CD4-positive, alpha-beta memory T cell (primary cell): Measurements from ENCODE around the gene NCKAP5. TPM values are rescaled to one million over a fixed set of nuclear protein-coding genes. Genes with fewer than 3 reads are reported as not detected.

Source experiments
- CTCF ChIA-PET: fragments of 350-600 bp; sonication (Branson Sonifier 250); formaldehyde crosslinking; loops from one replicate; lab custom pipeline; 2021; ENCODE audit warnings: inconsistent platforms; ENCODE audit not compliant: partially characterized antibody; lab: Charles Lee
- POLR2A ChIA-PET: fragments of 350-600 bp; sonication (Branson Sonifier 250); formaldehyde crosslinking; loops from one replicate; lab custom pipeline; 2021; ENCODE audit not compliant: partially characterized antibody; lab: Charles Lee
- DNase-seq, 5 donors: peaks; one replicate each; pipeline versions ENCODE4 v3.0.0 to v3.0.0-alpha.2; 2020 to 2022; ENCODE audit warnings: mixed read lengths in 1 of 5
- H3K27ac ChIP-seq: one replicate; pipeline ENCODE4 v1.7.0; 2013; ENCODE audit warnings: low read depth, low read length
- H3K27me3 ChIP-seq: 2 replicates; pipeline ENCODE4 v1.7.0; 2013; ENCODE audit warnings: mild to moderate bottlenecking, low read length, moderate library complexity; ENCODE audit not compliant: insufficient read depth
- H3K36me3 ChIP-seq: 2 replicates; pipeline ENCODE4 v1.7.0; 2013; ENCODE audit warnings: mild to moderate bottlenecking, low read length, moderate library complexity; ENCODE audit not compliant: insufficient read depth
- H3K4me1 ChIP-seq: 2 replicates; pipeline ENCODE4 v1.7.0; 2013; ENCODE audit warnings: mild to moderate bottlenecking, low read length, moderate library complexity; ENCODE audit not compliant: insufficient read depth
- H3K4me3 ChIP-seq, 2 donors: one replicate each; pipeline ENCODE4 v1.7.0; 2013; ENCODE audit warnings: low read length in 2 of 2, mild to moderate bottlenecking in 1 of 2
- H3K9me3 ChIP-seq, 2 donors: one replicate each; pipeline ENCODE4 v1.7.0; 2013; ENCODE audit warnings: low read length in 2 of 2, control low read depth in 1 of 2; ENCODE audit not compliant: control insufficient read depth in 1 of 2
- H3K27ac Mint-ChIP-seq, 7 donors: one replicate each; pipeline ENCODE4 v1.8.0; 2020 to 2021; ENCODE audit warnings: mixed read lengths in 7 of 7, mild to moderate bottlenecking in 6 of 7, inconsistent platforms in 3 of 7, moderate library complexity in 3 of 7
- H3K27me3 Mint-ChIP-seq, 2 donors: one replicate each; pipeline ENCODE4 v1.8.0; 2020 to 2021; ENCODE audit warnings: mixed read lengths in 2 of 2
- H3K36me3 Mint-ChIP-seq, 2 donors: one replicate each; pipeline ENCODE4 v1.8.0; 2020 to 2021; ENCODE audit warnings: mixed read lengths in 2 of 2, inconsistent platforms in 1 of 2, mild to moderate bottlenecking in 1 of 2
- H3K4me1 Mint-ChIP-seq, 4 donors: one replicate each; pipeline ENCODE4 v1.8.0; 2020 to 2021; ENCODE audit warnings: mixed read lengths in 4 of 4, mild to moderate bottlenecking in 1 of 4
- H3K4me3 Mint-ChIP-seq, 8 donors: one replicate each; pipeline ENCODE4 v1.8.0; 2020 to 2021; ENCODE audit warnings: mixed read lengths in 8 of 8, mild to moderate bottlenecking in 7 of 8, moderate library complexity in 6 of 8, inconsistent platforms in 3 of 8
- H3K9me3 Mint-ChIP-seq, 8 donors: one replicate each; pipeline ENCODE4 v1.8.0; 2020 to 2021; ENCODE audit warnings: mixed read lengths in 8 of 8, mild to moderate bottlenecking in 5 of 8, inconsistent platforms in 3 of 8, moderate library complexity in 1 of 8
- intact Hi-C: fragments of 100-400 bp; cut with micrococcal nuclease; formaldehyde crosslinking; loops from one replicate; pipeline ENCODE4 v1.15.1; 2023
- polyA plus RNA-seq, 2 donors: library from polyadenylated mRNA; unstranded; fragments of 300-500 nt; fragmentation: Illumina TruSeq; gene quantifications; one replicate each; pipeline ENCODE4 v1.2.3, GENCODE V29; 2021
- total RNA-seq, 2 experiments: library from RNA; stranded (reverse); gene quantifications; one replicate each; pipeline ENCODE4 v1.2.3, GENCODE V29; 2021

NCKAP5 gene
- total and polyA plus RNA-seq, 4 experiments from 2014 or later, result not detected

GRCh38 chr2:132876745-132877391, 691.4 kb downstream of the NCKAP5 start:
- Mint-ChIP-seq H3K27ac (no peak overlapping the region), H3K4me1 (no peaks in the 10 kb centered on the region), H3K36me3 (no peaks in the 10 kb centered on the region), H3K4me3 (no peak overlapping the region), H3K9me3 (peaks cover 0 to 5% (median under 1%) of the 10 kb centered on the region in 8 donors), H3K27me3 (no peaks in the 10 kb centered on the region)
- Histone ChIP-seq H3K27me3 (no peaks in the 10 kb centered on the region), H3K4me3 (no peak overlapping the region), H3K36me3 (no peaks in the 10 kb centered on the region), H3K9me3 (no peaks in the 10 kb centered on the region), H3K4me1 (no peaks in the 10 kb centered on the region), H3K27ac (no peak overlapping the region)
- no peak for DNase-seq
- intact Hi-C loops, result no loop called here
- ChIA-PET POLR2A (no interaction called here), CTCF (no interaction called here)

DNA sequence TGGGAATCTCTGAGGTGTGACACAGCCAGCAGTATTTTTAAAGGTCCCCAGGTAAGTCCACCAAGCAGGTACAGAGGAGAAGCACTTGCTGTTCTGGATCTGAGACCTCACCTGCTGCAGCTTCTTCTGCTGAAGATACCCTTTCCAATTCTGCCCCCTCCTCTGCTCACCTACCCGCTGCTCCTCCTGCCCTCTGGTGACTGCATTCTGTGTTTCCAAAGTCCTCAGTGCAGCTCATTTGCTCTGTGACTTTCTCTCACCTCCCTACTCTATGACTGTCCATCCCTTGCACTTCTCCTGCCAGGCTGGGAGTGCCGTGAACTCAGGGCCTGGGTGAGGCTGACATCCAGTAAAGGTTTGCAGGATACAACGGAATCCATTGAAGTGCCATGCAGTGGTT, 693.1 kb downstream of the NCKAP5 start:
- H3K27ac ChIP-seq, result no peak overlapping the region
- H3K27me3 Mint-ChIP-seq, result no peaks in the 10 kb centered on the region
- H3K4me3 ChIP-seq, result no peak overlapping the region
- H3K4me1 ChIP-seq, result no peaks in the 10 kb centered on the region
- no peak overlapping the region for H3K27ac Mint-ChIP-seq
- POLR2A ChIA-PET, result no interaction called here
- no peaks in the 10 kb centered on the region for H3K36me3 ChIP-seq
- intact Hi-C loops, result no loop called here
- no peaks in the 10 kb centered on the region for H3K9me3 ChIP-seq
- no peaks in the 10 kb centered on the region for H3K27me3 ChIP-seq
- no peak for DNase-seq
- no peaks in the 10 kb centered on the region for H3K36me3 Mint-ChIP-seq
- peaks cover 0 to 4% (median under 1%) of the 10 kb centered on the region in 8 donors for H3K9me3 Mint-ChIP-seq
- no peak overlapping the region for H3K4me3 Mint-ChIP-seq
- H3K4me1 Mint-ChIP-seq, result no peaks in the 10 kb centered on the region
- CTCF ChIA-PET, result no interaction called here

- H3K36me3 Mint-ChIP-seq, result no peaks in the 10 kb centered on the region
- H3K4me1 ChIP-seq, result no peaks in the 10 kb centered on the region
- peaks cover 0 to 7% (median under 1%) of the 10 kb centered on the region in 8 donors for H3K9me3 Mint-ChIP-seq
- intact Hi-C loops, result no loop called here
- no peaks in the 10 kb centered on the region for H3K27me3 Mint-ChIP-seq
- H3K4me3 Mint-ChIP-seq, result no peak overlapping the region
- H3K9me3 ChIP-seq, result no peaks in the 10 kb centered on the region
- no peaks in the 10 kb centered on the region for H3K36me3 ChIP-seq
- no peak overlapping the region for H3K27ac Mint-ChIP-seq
- CTCF ChIA-PET, result no interaction called here
- no peaks in the 10 kb centered on the region for H3K27me3 ChIP-seq
- H3K4me1 Mint-ChIP-seq, result no peaks in the 10 kb centered on the region
- no peak overlapping the region for H3K4me3 ChIP-seq
- DNase-seq, result no peak
- POLR2A ChIA-PET, result no interaction called here
- no peak overlapping the region for H3K27ac ChIP-seq
Observed at GRCh38 chr2:132873738-132874137, 694.5 kb downstream of the NCKAP5 start.

GRCh38 chr2:132871831-132872230, 696.4 kb downstream of the NCKAP5 start:
- Histone ChIP-seq H3K27ac (no peak overlapping the region), H3K27me3 (no peaks in the 10 kb centered on the region), H3K9me3 (no peaks in the 10 kb centered on the region), H3K36me3 (no peaks in the 10 kb centered on the region), H3K4me3 (no peak overlapping the region), H3K4me1 (no peaks in the 10 kb centered on the region)
- POLR2A ChIA-PET, result no interaction called here
- intact Hi-C loops, result no loop called here
- CTCF ChIA-PET, result no interaction called here
- Mint-ChIP-seq H3K27me3 (no peaks in the 10 kb centered on the region), H3K4me3 (no peak overlapping the region), H3K27ac (no peak overlapping the region), H3K36me3 (no peaks in the 10 kb centered on the region), H3K9me3 (peaks cover 0 to 4% (median 0%) of the 10 kb centered on the region in 8 donors), H3K4me1 (no peaks in the 10 kb centered on the region)
- DNase-seq, result no peak

- Histone ChIP-seq H3K9me3 (no peaks in the 10 kb centered on the region), H3K4me1 (no peaks in the 10 kb centered on the region), H3K27me3 (no peaks in the 10 kb centered on the region), H3K36me3 (no peaks in the 10 kb centered on the region), H3K27ac (no peak overlapping the region), H3K4me3 (no peak overlapping the region)
- ChIA-PET CTCF (no interaction called here), POLR2A (no interaction called here)
- H3K27me3 Mint-ChIP-seq, result no peaks in the 10 kb centered on the region
- intact Hi-C loops, result no loop called here
- H3K4me3 Mint-ChIP-seq, result no peak overlapping the region
- peaks cover 0 to 6% (median 3%) of the 10 kb centered on the region in 8 donors for H3K9me3 Mint-ChIP-seq
- H3K27ac Mint-ChIP-seq, result no peak overlapping the region
- DNase-seq, result no peak
- H3K4me1 Mint-ChIP-seq, result no peaks in the 10 kb centered on the region
- H3K36me3 Mint-ChIP-seq, result no peaks in the 10 kb centered on the region
Observed at GRCh38 chr2:132863961-132864360, 704.3 kb downstream of the NCKAP5 start.

DNA sequence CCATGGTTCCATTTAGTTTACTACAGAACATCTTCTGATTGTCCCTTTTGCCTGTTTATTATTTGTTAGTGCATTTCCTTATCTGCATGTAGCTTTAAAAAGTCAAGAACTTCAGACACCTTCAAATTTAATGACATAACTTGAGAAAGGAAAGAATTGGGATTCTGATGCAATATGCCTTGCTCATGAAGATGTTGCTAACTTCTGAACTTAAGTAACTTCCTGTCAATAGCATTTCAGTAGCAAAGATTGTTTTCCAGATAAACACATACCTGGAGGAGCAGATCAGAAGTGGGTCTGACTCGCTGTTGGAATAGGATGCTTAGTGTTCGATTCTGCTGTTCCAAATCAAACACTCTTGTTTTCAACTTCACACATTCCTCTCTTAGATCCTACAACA, 708.0 kb downstream of the NCKAP5 start:
- no peak overlapping the region for H3K27ac ChIP-seq
- no peak overlapping the region for H3K27ac Mint-ChIP-seq
- H3K9me3 Mint-ChIP-seq, result peaks cover 0 to 6% (median 3%) of the 10 kb centered on the region in 8 donors
- H3K4me1 Mint-ChIP-seq, result no peaks in the 10 kb centered on the region
- no peak for DNase-seq
- H3K4me3 ChIP-seq, result no peak overlapping the region
- CTCF ChIA-PET, result no interaction called here
- H3K36me3 ChIP-seq, result no peaks in the 10 kb centered on the region
- H3K9me3 ChIP-seq, result no peaks in the 10 kb centered on the region
- no peaks in the 10 kb centered on the region for H3K4me1 ChIP-seq
- POLR2A ChIA-PET, result no interaction called here
- H3K36me3 Mint-ChIP-seq, result no peaks in the 10 kb centered on the region
- intact Hi-C loops, result no loop called here
- H3K27me3 Mint-ChIP-seq, result no peaks in the 10 kb centered on the region
- H3K4me3 Mint-ChIP-seq, result no peak overlapping the region
- H3K27me3 ChIP-seq, result no peaks in the 10 kb centered on the region

DNA sequence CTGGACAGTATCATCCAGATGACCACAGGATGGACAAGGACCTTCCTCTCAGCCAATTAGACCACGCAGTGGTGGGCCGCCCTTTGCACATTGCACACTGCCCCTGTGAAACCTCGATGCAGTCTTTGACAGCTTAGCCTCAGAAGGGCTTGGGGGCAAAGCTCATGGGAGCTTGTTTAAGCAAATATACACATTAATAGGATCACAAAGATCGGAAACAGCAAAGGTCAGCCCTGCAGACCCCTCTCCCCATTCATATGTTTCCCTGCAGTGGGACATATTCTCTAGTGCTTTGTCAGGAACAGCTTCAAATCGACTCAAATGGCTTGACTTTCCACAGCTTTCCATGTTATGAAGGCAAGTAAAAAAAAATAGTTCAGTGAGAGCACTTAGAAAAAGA, 708.7 kb downstream of the NCKAP5 start:
- Histone ChIP-seq H3K4me3 (no peak overlapping the region), H3K36me3 (no peaks in the 10 kb centered on the region), H3K4me1 (no peaks in the 10 kb centered on the region), H3K27me3 (no peaks in the 10 kb centered on the region), H3K9me3 (no peaks in the 10 kb centered on the region), H3K27ac (no peak overlapping the region)
- intact Hi-C loops, result no loop called here
- no peaks in the 10 kb centered on the region for H3K4me1 Mint-ChIP-seq
- no peak for DNase-seq
- POLR2A ChIA-PET, result no interaction called here
- H3K27me3 Mint-ChIP-seq, result no peaks in the 10 kb centered on the region
- no peaks in the 10 kb centered on the region for H3K36me3 Mint-ChIP-seq
- no peak overlapping the region for H3K4me3 Mint-ChIP-seq
- no peak overlapping the region for H3K27ac Mint-ChIP-seq
- CTCF ChIA-PET, result interaction anchor here (1.3 kb wide), 1 partner anchor 12 kb away, joined by 3 read pairs; no protein-coding TSS in a partner anchor
- peaks cover 0 to 6% (median 3%) of the 10 kb centered on the region in 8 donors for H3K9me3 Mint-ChIP-seq
